HEK293 (cell line): Measurements from ENCODE around the gene ARPC1A.

Experiments used
- CTCF ChIA-PET: fragments of 350-600 bp; formaldehyde crosslinking; extraction: SDS; loops from one replicate; lab custom pipeline; 2021; ENCODE audit warnings: antibody characterized with exemption; lab: Yijun Ruan, JAX
- POLR2A ChIA-PET: fragments of 300-600 bp; formaldehyde crosslinking; extraction: SDS; loops from one replicate; lab custom pipeline; 2020; ENCODE audit warnings: antibody characterized with exemption, inconsistent platforms; lab: Yijun Ruan, JAX
- H3K27ac ChIP-seq: fragments of 200-500 bp; sonication (Bioruptor generic); 2 replicates; pipeline ENCODE4 v1.5.1; 2014; ENCODE audit warnings: low read depth, low read length, control low read depth, inconsistent platforms; ENCODE audit errors: extremely low read depth
- H3K36me3 ChIP-seq, 2 experiments: fragments of 200-500 bp in 1 of 2; sonication (Bioruptor generic) in 1 of 2; 1 replicate in 1 of 2; 2 replicates in 1 of 2; pipeline ENCODE4 v1.5.1; 2014 to 2017; ENCODE audit warnings: inconsistent platforms in 2 of 2, low read length in 2 of 2; ENCODE audit not compliant: control insufficient read depth in 2 of 2, insufficient read depth in 1 of 2
- H3K4me1 ChIP-seq: fragments of 200-500 bp; sonication (Bioruptor generic); 2 replicates; pipeline ENCODE4 v1.5.1; 2014; ENCODE audit warnings: mild to moderate bottlenecking, low read length, inconsistent platforms; ENCODE audit not compliant: control insufficient read depth, insufficient read depth
- H3K4me3 ChIP-seq: 2 replicates; pipeline ENCODE4 v1.5.1; 2011; ENCODE audit warnings: low read depth, mild to moderate bottlenecking, control low read depth, low read length, moderate library complexity
- H3K9me3 ChIP-seq: fragments of 200-500 bp; sonication (Bioruptor generic); 2 replicates; pipeline ENCODE4 v1.5.1; 2014; ENCODE audit warnings: low read depth, low read length, inconsistent platforms; ENCODE audit not compliant: control insufficient read depth, insufficient read depth
- GLI4 ChIP-seq: fragments of 450-650 bp; formaldehyde crosslinking; IDR thresholded peaks from 2 replicates; pipeline ENCODE4 v1.5.1; 2016; ENCODE audit warnings: missing biosample characterization, missing genetic modification characterization
- KLF17 ChIP-seq: fragments of 450-650 bp; formaldehyde crosslinking; IDR thresholded peaks from 2 replicates; pipeline ENCODE4 v1.5.1; 2016; ENCODE audit warnings: missing biosample characterization, missing genetic modification characterization
- KLF8 ChIP-seq: fragments of 450-650 bp; formaldehyde crosslinking; IDR thresholded peaks from 2 replicates; pipeline ENCODE4 v1.5.1; 2016; ENCODE audit warnings: missing biosample characterization, missing genetic modification characterization
- WT1 ChIP-seq: fragments of 450-650 bp; formaldehyde crosslinking; IDR thresholded peaks from 2 replicates; pipeline ENCODE4 v1.5.1; 2016; ENCODE audit warnings: missing biosample characterization, missing genetic modification characterization
- ZBTB17 ChIP-seq: fragments of 450-650 bp; formaldehyde crosslinking; IDR thresholded peaks from 2 replicates; pipeline ENCODE4 v1.5.1; 2016; ENCODE audit warnings: missing biosample characterization, missing genetic modification characterization
- ZNF140 ChIP-seq: fragments of 450-650 bp; formaldehyde crosslinking; IDR thresholded peaks from 2 replicates; pipeline ENCODE4 v1.5.1; 2016; ENCODE audit warnings: missing biosample characterization, missing genetic modification characterization
- ZNF174 ChIP-seq: fragments of 450-650 bp; formaldehyde crosslinking; IDR thresholded peaks from 2 replicates; pipeline ENCODE4 v1.5.0; 2017; ENCODE audit warnings: missing biosample characterization, mild to moderate bottlenecking, missing genetic modification characterization
- ZNF202 ChIP-seq: fragments of 450-650 bp; formaldehyde crosslinking; IDR thresholded peaks from 2 replicates; pipeline ENCODE4 v1.5.1; 2016; ENCODE audit warnings: missing biosample characterization, missing genetic modification characterization, borderline replicate concordance
- ZNF23 ChIP-seq: fragments of 450-650 bp; formaldehyde crosslinking; IDR thresholded peaks from 2 replicates; pipeline ENCODE4 v1.5.1; 2016; ENCODE audit warnings: missing biosample characterization, missing genetic modification characterization, borderline replicate concordance
- ZNF26 ChIP-seq: fragments of 450-650 bp; formaldehyde crosslinking; IDR thresholded peaks from 2 replicates; pipeline ENCODE4 v1.5.1; 2016; ENCODE audit warnings: missing biosample characterization, missing genetic modification characterization
- ZNF354C ChIP-seq: fragments of 450-650 bp; formaldehyde crosslinking; IDR thresholded peaks from 2 replicates; pipeline ENCODE4 v1.5.1; 2016; ENCODE audit warnings: missing biosample characterization, missing genetic modification characterization, low read depth, borderline replicate concordance
- ZNF501 ChIP-seq: fragments of 450-650 bp; formaldehyde crosslinking; IDR thresholded peaks from 2 replicates; pipeline ENCODE4 v1.5.1; 2016; ENCODE audit warnings: missing biosample characterization, missing genetic modification characterization
- ZNF518A ChIP-seq: fragments of 450-650 bp; formaldehyde crosslinking; conservative IDR thresholded peaks from 2 replicates; pipeline ENCODE4 v1.5.1; 2016; ENCODE audit warnings: low read depth, missing biosample characterization, missing genetic modification characterization
- ZNF521 ChIP-seq: fragments of 450-650 bp; formaldehyde crosslinking; IDR thresholded peaks from 2 replicates; pipeline ENCODE4 v1.5.1; 2017; ENCODE audit warnings: missing biosample characterization, mild to moderate bottlenecking, missing genetic modification characterization
- ZNF600 ChIP-seq: fragments of 450-650 bp; formaldehyde crosslinking; IDR thresholded peaks from 2 replicates; pipeline ENCODE4 v1.5.1; 2016; ENCODE audit warnings: missing biosample characterization, missing genetic modification characterization
- ZNF610 ChIP-seq: fragments of 450-650 bp; formaldehyde crosslinking; IDR thresholded peaks from 2 replicates; pipeline ENCODE4 v1.5.1; 2016; ENCODE audit warnings: missing biosample characterization, missing genetic modification characterization, borderline replicate concordance
- ZNF629 ChIP-seq: fragments of 450-650 bp; formaldehyde crosslinking; IDR thresholded peaks from 2 replicates; pipeline ENCODE4 v1.5.1; 2017; ENCODE audit warnings: missing biosample characterization, missing genetic modification characterization
- ZNF677 ChIP-seq: fragments of 450-650 bp; IDR thresholded peaks from 2 replicates; pipeline ENCODE4 v1.5.0; 2018; ENCODE audit warnings: missing biosample characterization, mild to moderate bottlenecking, missing genetic modification characterization, moderate library complexity
- ZNF792 ChIP-seq: fragments of 450-650 bp; formaldehyde crosslinking; IDR thresholded peaks from 2 replicates; pipeline ENCODE4 v1.5.1; 2016; ENCODE audit warnings: missing biosample characterization, missing genetic modification characterization
- ZNF837 ChIP-seq: fragments of 450-650 bp; formaldehyde crosslinking; IDR thresholded peaks from 2 replicates; pipeline ENCODE4 v1.5.1; 2016; ENCODE audit warnings: missing biosample characterization, missing genetic modification characterization

Gene ARPC1A

GRCh38 chr7:99390941-99391602, 65.4 kb downstream of the ARPC1A start:
- POLR2A ChIA-PET = interaction anchor here (0.6 to 1.8 kb wide), 5 partner anchors 8 to 18 kb away, joined by 3 to 6 read pairs (median 5); partner anchors contain the start of gene BUD31

GRCh38 chr7:99392046-99392445, 66.3 kb downstream of the ARPC1A start:
- Histone ChIP-seq H3K36me3 (peaks cover 26 to 65% of the 10 kb centered on the region in 2 experiments), H3K9me3 (no peaks in the 10 kb centered on the region), H3K4me3 (no peak overlapping the region), H3K4me1 (no peaks in the 10 kb centered on the region), H3K27ac (no peak overlapping the region)
- no peak for TF ChIP-seq GLI4 (tag by site-specific recombination)
- no peak for TF ChIP-seq ZNF837 (tag by site-specific recombination)
- no peak for TF ChIP-seq ZNF521 (tag by site-specific recombination)
- no peak for TF ChIP-seq ZBTB17 (tag by site-specific recombination)
- TF ChIP-seq ZNF610 (tag by site-specific recombination) = no peak
- no peak for TF ChIP-seq KLF8 (tag by site-specific recombination)
- no peak for TF ChIP-seq ZNF202
- no peak for TF ChIP-seq ZNF518A
- no peak for TF ChIP-seq ZNF677 (tag by site-specific recombination)
- no peak for TF ChIP-seq ZNF26
- TF ChIP-seq ZNF140 (tag by site-specific recombination) = no peak
- no peak for TF ChIP-seq ZNF174 (tag by site-specific recombination)
- TF ChIP-seq ZNF354C (tag by site-specific recombination) = no peak
- no peak for TF ChIP-seq ZNF501 (tag by site-specific recombination)
- ChIA-PET POLR2A (interaction anchor here (0.5 to 1.8 kb wide), 3 partner anchors 9 to 17 kb away, joined by 3 to 4 read pairs (median 3); no protein-coding TSS in a partner anchor), CTCF (no interaction called here)

More at GRCh38 chr7:99390941-99391602, 65.4 kb downstream of the ARPC1A start:
- no peaks in the 10 kb centered on the region for H3K4me1 ChIP-seq
- H3K4me3 ChIP-seq = no peak overlapping the region
- no peak overlapping the region for H3K27ac ChIP-seq
- CTCF ChIA-PET = no interaction called here
- peaks cover 22 to 67% of the 10 kb centered on the region in 2 experiments; a peak in 2 of 3 replicates for H3K36me3 ChIP-seq
- TF ChIP-seq WT1 (tag by site-specific recombination) = peak; percentile 61
- TF ChIP-seq ZNF23 = no peak
- TF ChIP-seq KLF17 (tag by site-specific recombination) = peak; percentile 81; the same call in 1 of the 2 replicates
- TF ChIP-seq ZNF792 (tag by site-specific recombination) = no peak
- TF ChIP-seq ZNF629 (tag by site-specific recombination) = no peak
- 0 out of 2 replicates have a peak, but pooled peaks have one; percentile 15 for TF ChIP-seq ZNF600 (tag by site-specific recombination)
- H3K9me3 ChIP-seq = no peaks in the 10 kb centered on the region
